Measurements from ENCODE around the gene RHBG. TPM values are rescaled to one million over a fixed set of nuclear protein-coding genes. Genes with fewer than 3 reads are reported as not detected.
A peak's percentile ranks its signal among the peaks of the same experiment; 100 is the strongest.

Gene RHBG
- polyA plus RNA-seq, 1 donor: 0.22 TPM

DNA sequence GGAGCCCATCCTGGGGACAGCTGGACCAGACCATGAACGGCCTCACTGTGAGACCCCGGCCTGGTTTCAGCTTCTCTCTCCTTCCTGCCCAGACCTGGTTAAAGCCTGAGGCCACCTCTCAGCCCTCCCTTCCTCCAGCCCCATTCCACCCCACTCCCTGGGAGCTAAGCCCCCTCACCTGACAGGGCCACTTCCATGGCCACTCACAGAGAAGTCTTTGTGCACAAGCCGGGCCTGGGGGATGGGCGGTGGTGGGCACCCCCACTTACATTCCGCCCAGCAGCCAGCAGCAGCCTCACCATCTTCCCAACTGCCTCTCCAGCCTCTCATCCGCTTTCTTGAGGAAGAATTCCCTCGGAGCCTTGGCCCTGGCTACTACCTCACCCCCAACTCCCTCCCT is 40.4 kb downstream of the RHBG start:
- no peak for DNase-seq

- DNase-seq: no peak
Observed at GRCh38 chr1:156410238-156410637, 41.2 kb downstream of the RHBG start.

DNA sequence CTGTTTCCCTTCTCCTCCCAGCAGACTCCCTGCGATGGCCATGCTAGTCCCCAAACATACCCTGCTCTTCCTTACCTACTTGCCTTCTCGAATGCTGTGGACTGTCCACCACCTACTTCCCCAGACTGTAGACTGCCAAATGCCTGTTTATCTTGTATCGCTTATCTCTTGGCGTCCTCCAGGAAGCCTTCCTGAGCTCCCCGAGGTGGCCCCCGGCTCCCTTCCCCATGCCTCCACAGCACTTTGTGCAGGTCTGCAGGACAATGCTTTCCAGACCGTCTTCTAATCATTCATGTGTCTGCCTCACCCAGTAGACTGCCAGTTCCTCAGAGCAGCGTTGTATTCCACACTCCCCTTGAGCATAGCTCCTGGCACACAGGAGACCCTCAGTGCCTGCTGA is 41.7 kb downstream of the RHBG start:
- DNase-seq: no peak

- no peak for DNase-seq
Observed at GRCh38 chr1:156412653-156413321, 43.8 kb downstream of the RHBG start.

GRCh38 chr1:156413391-156414246 is 44.6 kb downstream of the RHBG start:
- no peak for DNase-seq

DNA sequence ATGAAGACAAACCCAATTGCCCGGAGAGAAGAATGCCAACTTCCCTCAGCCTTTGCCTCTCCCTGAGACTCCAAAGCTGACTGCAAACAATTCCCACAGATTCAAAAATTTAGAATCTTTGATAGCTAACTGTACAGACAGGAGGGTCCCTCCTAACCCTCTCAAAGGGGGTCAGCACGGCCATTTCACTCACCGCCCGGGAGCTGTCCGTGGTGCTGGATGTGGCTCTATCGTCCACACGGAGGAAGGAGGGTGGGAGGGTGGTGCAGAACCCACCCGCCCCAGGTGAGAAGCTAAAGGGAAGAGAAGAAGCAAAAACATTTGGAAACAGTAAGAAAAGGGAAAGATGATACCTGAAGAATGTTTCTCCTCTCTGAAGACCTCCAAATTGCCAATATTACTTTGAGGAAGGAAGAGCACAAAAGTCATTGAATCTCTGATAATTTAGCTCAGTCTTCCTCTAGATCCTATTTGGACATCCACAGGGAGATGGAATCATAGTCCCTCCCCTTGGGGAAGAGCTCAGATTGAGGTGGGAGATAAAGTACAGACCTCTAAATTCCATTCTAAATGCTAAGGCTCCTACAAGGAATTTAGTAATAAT is 45.6 kb downstream of the RHBG start:
- no peak for DNase-seq

GRCh38 chr1:156416993-156417392 is 48.0 kb downstream of the RHBG start:
- no peak for DNase-seq

- no peak for DNase-seq
Observed at GRCh38 chr1:156417401-156418020, 48.5 kb downstream of the RHBG start.

- no peak for DNase-seq
Observed at GRCh38 chr1:156418416-156419070, 49.5 kb downstream of the RHBG start.

DNA sequence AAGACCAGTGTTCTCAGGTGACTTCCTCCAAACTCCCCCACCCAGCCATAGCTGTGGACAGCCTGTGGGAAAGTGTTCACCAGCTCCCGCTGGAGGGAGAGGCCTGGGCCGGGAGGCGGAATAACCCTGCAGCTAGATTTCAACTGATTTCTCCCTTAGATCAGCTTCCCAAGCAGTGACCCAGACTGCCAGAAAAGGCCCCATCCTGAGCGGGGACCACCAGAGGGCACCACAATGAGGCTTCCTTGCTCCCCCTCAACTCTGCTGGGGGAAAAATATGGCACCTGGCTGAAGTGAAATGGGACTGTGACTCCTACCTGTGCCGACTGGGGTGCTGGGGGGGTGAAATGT is 50.8 kb downstream of the RHBG start:
- no peak for DNase-seq

GRCh38 chr1:156420205-156421061 is 51.4 kb downstream of the RHBG start:
- DNase-seq: no peak

GRCh38 chr1:156421062-156421938 is 52.3 kb downstream of the RHBG start:
- DNase-seq: peak; percentile 58

DNA sequence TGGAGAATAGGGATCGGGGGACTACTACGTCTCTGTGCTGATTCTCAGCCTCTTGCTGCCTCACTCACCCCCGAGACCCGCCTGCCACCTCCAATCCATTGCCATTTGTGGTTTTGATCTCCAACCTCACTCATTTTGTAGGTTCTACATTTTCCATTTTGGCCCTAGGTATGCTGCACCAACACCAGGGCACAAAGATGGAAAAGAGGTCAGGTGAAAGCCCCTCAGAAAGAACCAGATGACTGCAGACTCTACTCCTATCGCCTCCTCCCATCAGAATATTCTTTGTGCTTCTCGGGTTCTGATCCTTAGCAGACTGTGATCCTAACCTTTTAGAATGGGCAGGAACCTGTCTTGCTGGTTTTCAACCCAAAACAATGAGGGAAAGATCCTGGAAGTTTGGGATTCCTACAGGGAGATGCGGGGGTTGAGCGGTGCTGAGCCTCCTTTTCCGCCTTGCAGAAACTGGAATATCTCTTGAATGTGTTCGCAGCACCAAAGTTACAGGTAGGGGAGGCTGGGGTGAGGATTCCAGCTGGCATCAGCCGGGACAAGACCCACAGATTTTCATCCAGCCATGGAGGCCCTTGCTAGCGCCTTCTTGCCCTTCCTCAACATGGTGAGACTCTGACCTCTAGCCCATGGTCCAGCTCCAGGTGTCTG is 53.1 kb downstream of the RHBG start:
- DNase-seq: no peak

DNA sequence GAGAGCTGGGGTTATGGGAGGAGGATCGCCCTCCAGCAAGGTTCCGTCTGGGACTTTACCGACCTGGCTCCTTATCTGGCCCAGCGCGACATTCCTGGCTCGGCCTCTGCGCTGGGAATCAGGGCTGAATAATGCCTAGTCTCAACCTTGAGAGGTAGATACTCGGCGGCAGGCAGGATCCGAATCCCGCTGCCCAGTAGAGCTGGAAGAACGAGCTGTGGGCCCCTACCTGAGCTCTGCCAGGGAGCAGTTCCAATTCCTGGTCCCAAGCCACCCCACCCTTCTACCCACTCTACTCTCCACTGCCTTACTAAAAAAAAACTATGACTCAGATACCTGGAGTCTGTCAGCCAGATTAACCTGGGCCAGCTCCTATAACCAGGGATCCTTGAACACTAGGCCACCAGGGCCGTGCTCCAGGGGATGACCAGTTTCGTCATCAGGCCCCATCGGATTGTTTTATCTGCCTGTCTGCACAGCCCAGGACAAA is 53.6 kb downstream of the RHBG start:
- DNase-seq: no peak

DNA sequence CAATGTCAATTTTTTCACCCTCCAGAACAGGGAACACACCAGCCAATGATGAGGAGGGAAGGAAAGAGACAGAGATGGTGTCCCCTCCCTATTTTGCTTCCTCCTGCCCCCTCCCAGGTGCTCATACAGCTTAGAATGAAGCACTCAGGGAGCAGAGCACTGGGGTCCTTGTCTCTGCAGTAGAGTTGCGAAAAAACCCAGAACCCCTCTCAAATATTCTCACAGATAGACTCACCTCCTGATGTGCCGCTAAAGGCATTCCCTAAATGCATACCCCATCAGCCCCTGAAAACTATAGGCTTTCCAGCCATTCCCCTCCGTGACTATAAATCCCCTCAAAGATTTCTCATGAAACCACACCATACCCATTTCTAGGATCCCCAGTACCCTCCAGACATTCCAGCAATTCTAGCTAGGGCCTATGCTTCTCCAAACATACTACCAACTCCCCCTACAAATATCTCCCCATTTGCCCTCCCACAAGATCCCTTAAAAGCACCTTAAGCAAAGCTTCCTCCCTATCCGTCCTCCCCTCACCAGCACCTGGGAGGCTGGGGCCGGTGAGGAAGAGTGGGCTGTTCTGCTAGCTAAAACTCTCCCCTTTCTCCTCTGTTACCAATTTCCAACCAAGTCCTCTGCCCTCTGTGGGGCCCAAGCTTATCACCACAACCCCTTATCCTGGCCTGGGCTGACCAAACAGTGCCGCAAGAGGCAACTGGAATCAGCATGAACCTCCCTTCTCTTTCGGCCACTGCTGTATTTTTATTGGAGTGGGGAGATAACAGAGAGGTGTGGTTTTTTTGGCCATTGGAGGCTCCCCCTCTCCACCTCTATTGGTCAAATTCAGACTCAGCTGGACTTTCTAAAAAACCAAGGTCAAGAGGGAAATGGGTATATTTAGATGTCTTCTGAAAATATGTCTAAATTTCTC is 54.7 kb downstream of the RHBG start:
- no peak for DNase-seq

DNA sequence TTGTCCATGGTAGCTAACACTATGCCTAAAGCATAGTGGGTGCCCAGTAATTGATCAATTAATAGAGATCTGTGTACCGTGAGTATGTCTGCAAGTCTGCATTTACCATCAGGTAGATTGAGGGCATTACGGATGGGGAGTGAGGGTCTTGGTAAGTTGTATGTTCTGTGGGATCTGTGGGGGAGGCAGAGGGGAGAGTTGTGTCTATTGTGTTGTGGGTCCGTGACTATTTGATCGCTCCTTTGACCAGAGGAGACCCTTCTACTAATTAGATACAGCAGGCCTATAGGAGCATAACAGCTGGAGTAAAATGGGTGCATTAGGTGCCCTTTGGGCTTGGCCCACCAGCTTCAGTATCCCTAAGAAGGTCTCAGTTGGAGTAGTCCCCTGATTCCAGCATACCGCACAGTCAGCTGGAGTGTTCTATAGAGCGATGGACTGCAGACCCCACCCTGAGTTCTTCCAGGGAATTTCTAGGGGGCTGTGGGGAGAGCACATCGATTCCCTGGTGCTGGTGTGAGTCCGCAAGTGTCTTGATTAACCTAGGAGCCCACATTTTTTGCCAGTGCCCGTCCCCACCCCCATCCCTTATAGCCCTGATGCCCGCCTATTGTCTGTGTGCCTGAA is 55.9 kb downstream of the RHBG start:
- no peak for DNase-seq

- no peak for DNase-seq
Observed at GRCh38 chr1:156425943-156426342, 56.9 kb downstream of the RHBG start.

DNA sequence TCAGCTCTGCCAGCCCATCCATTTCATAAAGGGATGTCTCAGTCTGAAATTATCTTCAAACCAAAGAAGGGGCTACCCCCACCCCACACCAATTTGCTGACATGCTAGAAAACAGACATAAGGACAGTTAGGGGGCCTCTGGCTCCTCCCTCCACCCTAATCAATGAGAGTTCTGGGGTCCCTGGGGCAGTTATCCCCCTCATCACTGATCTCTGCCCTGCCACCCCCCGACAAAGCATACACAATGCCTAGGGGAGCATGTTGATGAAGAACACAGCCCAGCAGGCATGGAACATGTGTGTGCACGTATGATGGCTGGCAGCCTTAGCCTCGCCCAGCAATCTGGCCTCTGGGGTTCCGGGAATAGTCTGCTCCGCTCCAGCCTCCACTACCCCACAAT is 58.9 kb downstream of the RHBG start:
- no peak for DNase-seq

Data from hindlimb muscle (tissue), 1 donor.